ENCODE data around the gene KLF3.

GRCh38 chr4:38674258-38675144 is 10.5 kb downstream of the KLF3 start:
- TF ChIP-seq EZH2phosphoT487 (IDR thresholded peaks at IDR 0.05; ENCODE audit: unreplicated experiment) (no peak), REST (IDR thresholded peaks at IDR 0.05; ENCODE audit: unreplicated experiment) (no peak), POLR2AphosphoS5 (IDR thresholded peaks at IDR 0.05; ENCODE audit: low read depth) (no peak), EZH2 (IDR thresholded peaks at IDR 0.05; ENCODE audit: low read depth, unreplicated experiment) (no peak), JUNB (IDR thresholded peaks at IDR 0.05; ENCODE audit: unreplicated experiment) (no peak), ZNF114 (CRISPR knock-in tag; IDR thresholded peaks at IDR 0.05) (no peak), CREB1 (CRISPR knock-in tag; IDR thresholded peaks at IDR 0.05; ENCODE audit: low read depth) (no peak), ETS1 (IDR thresholded peaks at IDR 0.05) (no peak), NANOG (IDR thresholded peaks at IDR 0.05; ENCODE audit: borderline replicate concordance) (no peak), ZNF331 (CRISPR knock-in tag; IDR thresholded peaks at IDR 0.05; ENCODE audit: low read depth) (no peak)
- TF ChIP-seq, protein P1, sequence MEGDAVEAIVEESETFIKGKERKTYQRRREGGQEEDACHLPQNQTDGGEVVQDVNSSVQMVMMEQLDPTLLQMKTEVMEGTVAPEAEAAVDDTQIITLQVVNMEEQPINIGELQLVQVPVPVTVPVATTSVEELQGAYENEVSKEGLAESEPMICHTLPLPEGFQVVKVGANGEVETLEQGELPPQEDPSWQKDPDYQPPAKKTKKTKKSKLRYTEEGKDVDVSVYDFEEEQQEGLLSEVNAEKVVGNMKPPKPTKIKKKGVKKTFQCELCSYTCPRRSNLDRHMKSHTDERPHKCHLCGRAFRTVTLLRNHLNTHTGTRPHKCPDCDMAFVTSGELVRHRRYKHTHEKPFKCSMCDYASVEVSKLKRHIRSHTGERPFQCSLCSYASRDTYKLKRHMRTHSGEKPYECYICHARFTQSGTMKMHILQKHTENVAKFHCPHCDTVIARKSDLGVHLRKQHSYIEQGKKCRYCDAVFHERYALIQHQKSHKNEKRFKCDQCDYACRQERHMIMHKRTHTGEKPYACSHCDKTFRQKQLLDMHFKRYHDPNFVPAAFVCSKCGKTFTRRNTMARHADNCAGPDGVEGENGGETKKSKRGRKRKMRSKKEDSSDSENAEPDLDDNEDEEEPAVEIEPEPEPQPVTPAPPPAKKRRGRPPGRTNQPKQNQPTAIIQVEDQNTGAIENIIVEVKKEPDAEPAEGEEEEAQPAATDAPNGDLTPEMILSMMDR (conservative IDR thresholded peaks at IDR 0.05; ENCODE audit: low read depth in 2 of 2) = no peak
- TF ChIP-seq, protein P2, sequence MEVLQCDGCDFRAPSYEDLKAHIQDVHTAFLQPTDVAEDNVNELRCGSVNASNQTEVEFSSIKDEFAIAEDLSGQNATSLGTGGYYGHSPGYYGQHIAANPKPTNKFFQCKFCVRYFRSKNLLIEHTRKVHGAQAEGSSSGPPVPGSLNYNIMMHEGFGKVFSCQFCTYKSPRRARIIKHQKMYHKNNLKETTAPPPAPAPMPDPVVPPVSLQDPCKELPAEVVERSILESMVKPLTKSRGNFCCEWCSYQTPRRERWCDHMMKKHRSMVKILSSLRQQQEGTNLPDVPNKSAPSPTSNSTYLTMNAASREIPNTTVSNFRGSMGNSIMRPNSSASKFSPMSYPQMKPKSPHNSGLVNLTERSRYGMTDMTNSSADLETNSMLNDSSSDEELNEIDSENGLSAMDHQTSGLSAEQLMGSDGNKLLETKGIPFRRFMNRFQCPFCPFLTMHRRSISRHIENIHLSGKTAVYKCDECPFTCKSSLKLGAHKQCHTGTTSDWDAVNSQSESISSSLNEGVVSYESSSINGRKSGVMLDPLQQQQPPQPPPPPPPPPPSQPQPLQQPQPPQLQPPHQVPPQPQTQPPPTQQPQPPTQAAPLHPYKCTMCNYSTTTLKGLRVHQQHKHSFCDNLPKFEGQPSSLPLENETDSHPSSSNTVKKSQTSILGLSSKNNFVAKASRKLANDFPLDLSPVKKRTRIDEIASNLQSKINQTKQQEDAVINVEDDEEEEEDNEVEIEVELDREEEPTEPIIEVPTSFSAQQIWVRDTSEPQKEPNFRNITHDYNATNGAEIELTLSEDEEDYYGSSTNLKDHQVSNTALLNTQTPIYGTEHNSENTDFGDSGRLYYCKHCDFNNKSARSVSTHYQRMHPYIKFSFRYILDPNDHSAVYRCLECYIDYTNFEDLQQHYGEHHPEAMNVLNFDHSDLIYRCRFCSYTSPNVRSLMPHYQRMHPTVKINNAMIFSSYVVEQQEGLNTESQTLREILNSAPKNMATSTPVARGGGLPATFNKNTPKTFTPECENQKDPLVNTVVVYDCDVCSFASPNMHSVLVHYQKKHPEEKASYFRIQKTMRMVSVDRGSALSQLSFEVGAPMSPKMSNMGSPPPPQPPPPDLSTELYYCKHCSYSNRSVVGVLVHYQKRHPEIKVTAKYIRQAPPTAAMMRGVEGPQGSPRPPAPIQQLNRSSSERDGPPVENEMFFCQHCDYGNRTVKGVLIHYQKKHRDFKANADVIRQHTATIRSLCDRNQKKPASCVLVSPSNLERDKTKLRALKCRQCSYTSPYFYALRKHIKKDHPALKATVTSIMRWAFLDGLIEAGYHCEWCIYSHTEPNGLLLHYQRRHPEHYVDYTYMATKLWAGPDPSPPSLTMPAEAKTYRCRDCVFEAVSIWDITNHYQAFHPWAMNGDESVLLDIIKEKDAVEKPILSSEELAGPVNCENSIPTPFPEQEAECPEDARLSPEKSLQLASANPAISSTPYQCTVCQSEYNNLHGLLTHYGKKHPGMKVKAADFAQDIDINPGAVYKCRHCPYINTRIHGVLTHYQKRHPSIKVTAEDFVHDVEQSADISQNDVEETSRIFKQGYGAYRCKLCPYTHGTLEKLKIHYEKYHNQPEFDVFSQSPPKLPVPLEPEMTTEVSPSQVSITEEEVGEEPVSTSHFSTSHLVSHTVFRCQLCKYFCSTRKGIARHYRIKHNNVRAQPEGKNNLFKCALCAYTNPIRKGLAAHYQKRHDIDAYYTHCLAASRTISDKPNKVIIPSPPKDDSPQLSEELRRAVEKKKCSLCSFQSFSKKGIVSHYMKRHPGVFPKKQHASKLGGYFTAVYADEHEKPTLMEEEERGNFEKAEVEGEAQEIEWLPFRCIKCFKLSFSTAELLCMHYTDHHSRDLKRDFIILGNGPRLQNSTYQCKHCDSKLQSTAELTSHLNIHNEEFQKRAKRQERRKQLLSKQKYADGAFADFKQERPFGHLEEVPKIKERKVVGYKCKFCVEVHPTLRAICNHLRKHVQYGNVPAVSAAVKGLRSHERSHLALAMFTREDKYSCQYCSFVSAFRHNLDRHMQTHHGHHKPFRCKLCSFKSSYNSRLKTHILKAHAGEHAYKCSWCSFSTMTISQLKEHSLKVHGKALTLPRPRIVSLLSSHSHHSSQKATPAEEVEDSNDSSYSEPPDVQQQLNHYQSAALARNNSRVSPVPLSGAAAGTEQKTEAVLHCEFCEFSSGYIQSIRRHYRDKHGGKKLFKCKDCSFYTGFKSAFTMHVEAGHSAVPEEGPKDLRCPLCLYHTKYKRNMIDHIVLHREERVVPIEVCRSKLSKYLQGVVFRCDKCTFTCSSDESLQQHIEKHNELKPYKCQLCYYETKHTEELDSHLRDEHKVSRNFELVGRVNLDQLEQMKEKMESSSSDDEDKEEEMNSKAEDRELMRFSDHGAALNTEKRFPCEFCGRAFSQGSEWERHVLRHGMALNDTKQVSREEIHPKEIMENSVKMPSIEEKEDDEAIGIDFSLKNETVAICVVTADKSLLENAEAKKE (CRISPR knock-in tag; IDR thresholded peaks at IDR 0.05) = no peak
